ENCODE data around the gene OPN4.

Gene OPN4, protein sequence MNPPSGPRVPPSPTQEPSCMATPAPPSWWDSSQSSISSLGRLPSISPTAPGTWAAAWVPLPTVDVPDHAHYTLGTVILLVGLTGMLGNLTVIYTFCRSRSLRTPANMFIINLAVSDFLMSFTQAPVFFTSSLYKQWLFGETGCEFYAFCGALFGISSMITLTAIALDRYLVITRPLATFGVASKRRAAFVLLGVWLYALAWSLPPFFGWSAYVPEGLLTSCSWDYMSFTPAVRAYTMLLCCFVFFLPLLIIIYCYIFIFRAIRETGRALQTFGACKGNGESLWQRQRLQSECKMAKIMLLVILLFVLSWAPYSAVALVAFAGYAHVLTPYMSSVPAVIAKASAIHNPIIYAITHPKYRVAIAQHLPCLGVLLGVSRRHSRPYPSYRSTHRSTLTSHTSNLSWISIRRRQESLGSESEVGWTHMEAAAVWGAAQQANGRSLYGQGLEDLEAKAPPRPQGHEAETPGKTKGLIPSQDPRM
- long read RNA-seq, result 0 reads

DNA sequence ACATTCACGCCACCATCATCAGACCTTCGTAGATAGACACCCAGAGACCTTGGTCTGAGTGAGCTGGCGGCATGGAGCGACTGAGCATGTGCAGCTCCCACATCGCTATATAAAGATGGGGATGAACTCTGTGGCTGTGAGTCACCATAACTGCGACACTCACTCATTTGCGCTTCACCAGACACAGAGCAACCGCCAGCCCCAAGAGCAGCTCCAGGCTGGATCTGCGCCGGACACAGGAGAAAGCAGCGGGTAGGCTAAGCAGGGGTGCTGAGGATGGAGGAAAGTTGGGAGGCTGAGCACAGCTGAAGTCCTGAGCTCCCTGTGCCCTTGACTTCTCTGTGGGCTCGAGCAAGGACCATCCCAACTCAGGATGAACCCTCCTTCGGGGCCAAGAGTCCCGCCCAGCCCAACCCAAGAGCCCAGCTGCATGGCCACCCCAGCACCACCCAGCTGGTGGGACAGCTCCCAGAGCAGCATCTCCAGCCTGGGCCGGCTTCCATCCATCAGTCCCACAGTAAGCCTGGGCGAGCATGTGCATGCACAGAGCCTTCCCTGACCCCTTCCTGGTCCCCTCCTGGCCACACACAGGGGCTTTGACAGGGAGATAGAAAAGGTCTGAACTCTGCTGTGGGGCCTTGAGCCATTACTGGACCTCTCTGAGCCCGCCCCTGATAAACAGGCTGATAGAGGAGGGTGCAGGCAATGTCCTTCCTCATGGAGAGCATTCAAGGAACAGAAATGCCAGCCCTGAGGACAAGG, at the start of gene OPN4:
Gene OPN4 (plus strand): TSS at position 137 of the 762 bp plus-strand sequence. CDS start 237 bp downstream, at position 374.
- DNase-seq (ENCODE audit: low read depth in 1 of 2, low spot score in 1 of 2), result no peak
- Histone ChIP-seq H3K27me3 (ENCODE audit: insufficient read depth, poor library complexity, severe bottlenecking) (no peaks in the 10 kb centered on the region), H3K27ac (replicated peaks) (no peak within 1 kb of the TSS), H3K4me3 (replicated peaks; ENCODE audit: insufficient read depth, low read length) (no peak within 1 kb of the TSS)
- TF ChIP-seq POLR2AphosphoS5 (IDR thresholded peaks at IDR 0.05; ENCODE audit: low read depth) (no peak), SPI1 (IDR thresholded peaks at IDR 0.05; ENCODE audit: borderline replicate concordance, low read depth) (no peak), GABPA (IDR thresholded peaks at IDR 0.05; ENCODE audit: low read depth) (no peak)
- TF ChIP-seq, protein P1, sequence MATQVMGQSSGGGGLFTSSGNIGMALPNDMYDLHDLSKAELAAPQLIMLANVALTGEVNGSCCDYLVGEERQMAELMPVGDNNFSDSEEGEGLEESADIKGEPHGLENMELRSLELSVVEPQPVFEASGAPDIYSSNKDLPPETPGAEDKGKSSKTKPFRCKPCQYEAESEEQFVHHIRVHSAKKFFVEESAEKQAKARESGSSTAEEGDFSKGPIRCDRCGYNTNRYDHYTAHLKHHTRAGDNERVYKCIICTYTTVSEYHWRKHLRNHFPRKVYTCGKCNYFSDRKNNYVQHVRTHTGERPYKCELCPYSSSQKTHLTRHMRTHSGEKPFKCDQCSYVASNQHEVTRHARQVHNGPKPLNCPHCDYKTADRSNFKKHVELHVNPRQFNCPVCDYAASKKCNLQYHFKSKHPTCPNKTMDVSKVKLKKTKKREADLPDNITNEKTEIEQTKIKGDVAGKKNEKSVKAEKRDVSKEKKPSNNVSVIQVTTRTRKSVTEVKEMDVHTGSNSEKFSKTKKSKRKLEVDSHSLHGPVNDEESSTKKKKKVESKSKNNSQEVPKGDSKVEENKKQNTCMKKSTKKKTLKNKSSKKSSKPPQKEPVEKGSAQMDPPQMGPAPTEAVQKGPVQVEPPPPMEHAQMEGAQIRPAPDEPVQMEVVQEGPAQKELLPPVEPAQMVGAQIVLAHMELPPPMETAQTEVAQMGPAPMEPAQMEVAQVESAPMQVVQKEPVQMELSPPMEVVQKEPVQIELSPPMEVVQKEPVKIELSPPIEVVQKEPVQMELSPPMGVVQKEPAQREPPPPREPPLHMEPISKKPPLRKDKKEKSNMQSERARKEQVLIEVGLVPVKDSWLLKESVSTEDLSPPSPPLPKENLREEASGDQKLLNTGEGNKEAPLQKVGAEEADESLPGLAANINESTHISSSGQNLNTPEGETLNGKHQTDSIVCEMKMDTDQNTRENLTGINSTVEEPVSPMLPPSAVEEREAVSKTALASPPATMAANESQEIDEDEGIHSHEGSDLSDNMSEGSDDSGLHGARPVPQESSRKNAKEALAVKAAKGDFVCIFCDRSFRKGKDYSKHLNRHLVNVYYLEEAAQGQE (IDR thresholded peaks at IDR 0.05; ENCODE audit: insufficient replicate concordance, low read depth), result no peak
- TF ChIP-seq, protein P2, sequence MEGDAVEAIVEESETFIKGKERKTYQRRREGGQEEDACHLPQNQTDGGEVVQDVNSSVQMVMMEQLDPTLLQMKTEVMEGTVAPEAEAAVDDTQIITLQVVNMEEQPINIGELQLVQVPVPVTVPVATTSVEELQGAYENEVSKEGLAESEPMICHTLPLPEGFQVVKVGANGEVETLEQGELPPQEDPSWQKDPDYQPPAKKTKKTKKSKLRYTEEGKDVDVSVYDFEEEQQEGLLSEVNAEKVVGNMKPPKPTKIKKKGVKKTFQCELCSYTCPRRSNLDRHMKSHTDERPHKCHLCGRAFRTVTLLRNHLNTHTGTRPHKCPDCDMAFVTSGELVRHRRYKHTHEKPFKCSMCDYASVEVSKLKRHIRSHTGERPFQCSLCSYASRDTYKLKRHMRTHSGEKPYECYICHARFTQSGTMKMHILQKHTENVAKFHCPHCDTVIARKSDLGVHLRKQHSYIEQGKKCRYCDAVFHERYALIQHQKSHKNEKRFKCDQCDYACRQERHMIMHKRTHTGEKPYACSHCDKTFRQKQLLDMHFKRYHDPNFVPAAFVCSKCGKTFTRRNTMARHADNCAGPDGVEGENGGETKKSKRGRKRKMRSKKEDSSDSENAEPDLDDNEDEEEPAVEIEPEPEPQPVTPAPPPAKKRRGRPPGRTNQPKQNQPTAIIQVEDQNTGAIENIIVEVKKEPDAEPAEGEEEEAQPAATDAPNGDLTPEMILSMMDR (IDR thresholded peaks at IDR 0.05; ENCODE audit: insufficient read depth, low read length), result no peak

DNA sequence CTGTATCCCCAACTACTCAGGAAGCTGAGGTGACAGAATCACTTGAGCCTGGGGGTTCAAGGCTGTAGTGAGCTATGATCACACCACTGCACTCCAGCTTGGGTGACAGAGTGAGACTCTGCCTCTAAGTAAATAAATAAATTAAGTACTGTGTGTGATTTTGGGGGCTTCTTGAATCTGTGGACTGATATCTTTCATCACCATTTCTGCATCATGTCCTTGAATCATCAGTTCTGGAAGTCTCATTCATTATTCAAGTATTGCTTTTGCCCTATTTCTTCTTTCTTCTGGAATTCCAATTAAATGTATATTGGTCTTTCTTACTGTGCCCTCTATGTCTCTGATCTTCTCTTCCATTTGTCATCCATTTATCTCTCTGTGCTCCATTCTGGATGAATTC, 46.7 kb upstream of the OPN4 start:
- H3K4me3 ChIP-seq (replicated peaks; ENCODE audit: insufficient read depth, low read length), result no peak overlapping the region
- H3K27ac ChIP-seq (replicated peaks), result no peak overlapping the region
- no peaks in the 10 kb centered on the region for H3K27me3 ChIP-seq (ENCODE audit: insufficient read depth, poor library complexity, severe bottlenecking)
- TF ChIP-seq POLR2AphosphoS5 (IDR thresholded peaks at IDR 0.05; ENCODE audit: low read depth), result no peak
- TF ChIP-seq, protein P2 (IDR thresholded peaks at IDR 0.05; ENCODE audit: insufficient read depth, low read length), result no peak
- TF ChIP-seq, protein P1 (IDR thresholded peaks at IDR 0.05; ENCODE audit: insufficient replicate concordance, low read depth), result no peak
- no peak for TF ChIP-seq GABPA (IDR thresholded peaks at IDR 0.05; ENCODE audit: low read depth)
- no peak for TF ChIP-seq SPI1 (IDR thresholded peaks at IDR 0.05; ENCODE audit: borderline replicate concordance, low read depth)
- no peak for DNase-seq (ENCODE audit: low read depth in 1 of 2, low spot score in 1 of 2)

DNA sequence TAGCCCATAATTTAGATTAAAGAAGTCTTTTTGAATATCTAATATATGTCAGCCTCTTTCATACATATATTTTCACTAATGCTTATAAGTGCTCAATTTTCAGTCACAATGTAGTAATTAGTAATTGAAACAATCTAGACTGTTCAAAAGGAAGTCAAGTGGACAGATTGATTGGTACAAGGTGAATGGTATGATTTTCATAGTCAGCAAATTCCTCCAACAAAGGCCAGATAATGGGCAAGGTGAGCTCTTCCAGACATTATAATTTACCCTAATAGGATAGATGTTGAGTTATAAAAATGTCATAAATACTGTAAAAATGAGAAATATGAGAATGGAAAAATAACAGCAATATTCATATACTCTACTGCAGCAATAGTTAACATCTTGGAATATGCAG, 44.4 kb upstream of the OPN4 start:
- DNase-seq (ENCODE audit: low read depth in 1 of 2, low spot score in 1 of 2), result no peak
- no peaks in the 10 kb centered on the region for H3K27me3 ChIP-seq (ENCODE audit: insufficient read depth, poor library complexity, severe bottlenecking)
- no peak overlapping the region for H3K27ac ChIP-seq (replicated peaks)
- no peak overlapping the region for H3K4me3 ChIP-seq (replicated peaks; ENCODE audit: insufficient read depth, low read length)
- TF ChIP-seq, protein P2 (IDR thresholded peaks at IDR 0.05; ENCODE audit: insufficient read depth, low read length), result no peak
- TF ChIP-seq, protein P1 (IDR thresholded peaks at IDR 0.05; ENCODE audit: insufficient replicate concordance, low read depth), result no peak
- TF ChIP-seq GABPA (IDR thresholded peaks at IDR 0.05; ENCODE audit: low read depth) (no peak), SPI1 (IDR thresholded peaks at IDR 0.05; ENCODE audit: borderline replicate concordance, low read depth) (no peak), POLR2AphosphoS5 (IDR thresholded peaks at IDR 0.05; ENCODE audit: low read depth) (no peak)

Measured in HL-60 (cell line).